SU-DHL-6 (cell line): Measurements from ENCODE around the gene OGDH.
"Not testable (repeated sequence)": the region's sequence is repeated elsewhere in the genome, so short reads cannot be mapped to it uniquely, and the experiment has no call there.

ENCODE experiments used
- H2AFZ ChIP-seq: fragments of 200-600 bp; sonication (generic); 2 replicates; pipeline ENCODE4 v1.6.1; 2014; ENCODE audit warnings: low read depth, mild to moderate bottlenecking, moderate library complexity, mixed read lengths, antibody characterized with exemption, low read length; ENCODE audit not compliant: severe bottlenecking
- H3F3A ChIP-seq: fragments of 200-600 bp; shearing (Covaris generic); 2 replicates; pipeline ENCODE4 v1.6.0; 2016; ENCODE audit warnings: antibody characterized with exemption, mild to moderate bottlenecking; ENCODE audit not compliant: insufficient read depth
- H3K27ac ChIP-seq: fragments of 200-600 bp; sonication (generic); 2 replicates; pipeline ENCODE4 v1.5.1; 2016; ENCODE audit warnings: low read depth, mild to moderate bottlenecking, low read length, moderate library complexity, mixed read lengths
- H3K27me3 ChIP-seq: fragments of 200-600 bp; sonication (generic), shearing (Covaris generic); 2 replicates; pipeline ENCODE4 v1.6.0; 2014; ENCODE audit warnings: mild to moderate bottlenecking, low read length
- H3K36me3 ChIP-seq: fragments of 200-600 bp; sonication (generic); 2 replicates; pipeline ENCODE4 v1.6.1; 2014; ENCODE audit warnings: mild to moderate bottlenecking, low read length, mixed read lengths
- H3K4me2 ChIP-seq: fragments of 300-600, 200-600 bp; shearing (Covaris generic), sonication (generic); 2 replicates; pipeline ENCODE4 v1.6.0; 2014; ENCODE audit warnings: low read length, low read depth, mild to moderate bottlenecking; ENCODE audit not compliant: poor library complexity, severe bottlenecking
- H3K4me3 ChIP-seq: fragments of 200-600 bp; sonication (generic); 2 replicates; pipeline ENCODE4 v1.5.1; 2014; ENCODE audit warnings: antibody characterized with exemption, low read length, mild to moderate bottlenecking, mixed read lengths; ENCODE audit not compliant: insufficient read depth, poor library complexity, severe bottlenecking
- H3K79me2 ChIP-seq: fragments of 200-600 bp; sonication (generic); 2 replicates; pipeline ENCODE4 v1.6.1; 2014; ENCODE audit warnings: mild to moderate bottlenecking, low read length, moderate library complexity; ENCODE audit not compliant: insufficient read depth
- H3K9ac ChIP-seq: fragments of 200-600 bp; sonication (generic); 2 replicates; pipeline ENCODE4 v1.7.0; 2014; ENCODE audit warnings: mild to moderate bottlenecking, low read length
- H3K9me2 ChIP-seq: fragments of 200-600 bp; sonication (generic); replicated peaks from 2 replicates; pipeline ENCODE4 v1.6.1; 2014; ENCODE audit warnings: low read length; ENCODE audit not compliant: insufficient read depth
- H3K9me3 ChIP-seq: fragments of 200-600 bp; sonication (generic); 2 replicates; pipeline ENCODE4 v1.6.1; 2014; ENCODE audit warnings: low read length, mixed read lengths; ENCODE audit not compliant: insufficient read depth
- H4K20me1 ChIP-seq: fragments of 200-600 bp; sonication (generic); 2 replicates; pipeline ENCODE4 v1.6.1; 2014; ENCODE audit warnings: low read depth, mild to moderate bottlenecking, antibody characterized with exemption, low read length, moderate library complexity, mixed read lengths
- CTCF ChIP-seq: fragments of 200-600 bp; sonication (generic); IDR thresholded peaks from one replicate; pipeline ENCODE4 v1.5.1; 2017; ENCODE audit warnings: antibody characterized with exemption, mild to moderate bottlenecking, low read length, moderate library complexity; ENCODE audit not compliant: insufficient read depth, poor library complexity, severe bottlenecking
- EZH2phosphoT487 ChIP-seq: fragments of 200-600 bp; sonication (generic), shearing (Covaris generic); conservative IDR thresholded peaks from 2 replicates; pipeline ENCODE4 v1.6.1; 2018; ENCODE audit warnings: mild to moderate bottlenecking, antibody characterized with exemption, low read length, moderate library complexity, mixed read lengths

The OGDH gene

DNA sequence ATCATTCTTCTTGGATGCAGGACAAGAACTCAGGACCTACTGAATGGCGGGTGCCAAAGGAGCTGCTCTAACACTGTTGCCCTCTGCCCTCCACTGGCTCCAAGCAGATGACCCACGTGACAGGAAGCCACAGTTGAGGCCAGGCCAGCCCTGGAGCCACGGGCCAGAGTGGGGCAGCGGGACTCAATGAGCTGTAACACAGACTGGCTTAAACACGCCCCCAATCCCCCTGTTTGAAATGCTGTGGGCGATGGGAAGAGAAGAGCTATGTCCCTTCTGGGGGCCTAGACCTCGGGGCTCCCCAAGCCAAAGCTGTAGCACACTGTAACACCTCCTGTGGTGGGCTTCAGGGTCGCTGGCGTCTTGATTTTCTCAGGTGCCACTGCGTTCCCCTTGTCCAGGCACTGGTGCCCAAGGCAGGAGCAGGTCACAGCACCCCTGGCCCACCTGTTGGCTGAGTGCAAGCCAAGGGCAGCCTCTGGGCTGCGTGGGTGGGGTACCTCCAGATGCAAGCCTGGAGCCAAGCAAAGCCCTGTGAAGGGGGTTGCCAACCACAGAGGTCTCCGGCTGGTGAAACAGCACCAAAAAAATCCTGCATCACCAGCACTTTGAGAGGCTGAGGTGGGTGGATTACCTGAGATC lies 123.6 kb downstream of the OGDH start:
- H3K9ac ChIP-seq, result no peak overlapping the region
- no peaks in the 10 kb centered on the region for H4K20me1 ChIP-seq
- TF ChIP-seq CTCF (no peak), EZH2phosphoT487 (no peak)
- H3K27me3 ChIP-seq, result no peaks in the 10 kb centered on the region
- no peaks in the 10 kb centered on the region for H3K9me3 ChIP-seq
- H3K4me2 ChIP-seq, result no peak overlapping the region
- H3K4me3 ChIP-seq, result no peak overlapping the region
- no peak overlapping the region for H2AFZ ChIP-seq
- H3K79me2 ChIP-seq, result no peaks in the 10 kb centered on the region
- no peaks in the 10 kb centered on the region for H3F3A ChIP-seq
- H3K36me3 ChIP-seq, result no peaks in the 10 kb centered on the region
- no peaks in the 10 kb centered on the region for H3K9me2 ChIP-seq
- H3K27ac ChIP-seq, result no peak overlapping the region

DNA sequence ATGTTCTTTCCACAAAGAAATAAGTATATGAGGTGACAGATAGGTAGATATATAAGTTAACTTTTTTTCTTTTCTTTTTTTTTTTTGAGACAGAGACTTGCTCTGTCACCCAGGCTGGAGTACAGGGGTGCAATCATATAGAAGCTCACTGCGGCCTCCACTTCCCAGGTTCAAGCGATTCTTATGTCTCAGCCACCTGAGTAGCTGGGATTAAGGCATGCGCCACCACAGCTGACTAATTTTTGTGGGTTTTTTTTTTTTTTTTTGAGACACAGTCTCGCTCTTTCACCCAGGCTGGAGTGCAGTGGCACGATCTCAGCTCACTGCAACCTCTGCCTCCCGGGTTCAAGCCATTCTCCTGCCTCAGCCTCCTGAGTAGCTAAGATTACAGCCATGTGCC lies 126.5 kb downstream of the OGDH start:
- H4K20me1 ChIP-seq, H3K79me2 ChIP-seq, H3K27me3 ChIP-seq, H2AFZ ChIP-seq, H3K27ac ChIP-seq, H3K4me3 ChIP-seq, H3K4me2 ChIP-seq, H3F3A ChIP-seq, H3K9ac ChIP-seq, H3K9me3 ChIP-seq, H3K9me2 ChIP-seq, H3K36me3 ChIP-seq: not testable (repeated sequence)

GRCh38 chr7:44733708-44734481 lies 127.5 kb downstream of the OGDH start:
- Histone ChIP-seq H2AFZ (no peak overlapping the region), H3F3A (no peaks in the 10 kb centered on the region), H3K27me3 (no peaks in the 10 kb centered on the region), H3K36me3 (no peaks in the 10 kb centered on the region), H3K4me3 (no peak overlapping the region), H3K4me2 (no peak overlapping the region), H4K20me1 (no peaks in the 10 kb centered on the region), H3K79me2 (no peaks in the 10 kb centered on the region), H3K9me3 (no peaks in the 10 kb centered on the region), H3K27ac (no peak overlapping the region), H3K9ac (no peak overlapping the region), H3K9me2 (no peaks in the 10 kb centered on the region)
- no peak for TF ChIP-seq CTCF

DNA sequence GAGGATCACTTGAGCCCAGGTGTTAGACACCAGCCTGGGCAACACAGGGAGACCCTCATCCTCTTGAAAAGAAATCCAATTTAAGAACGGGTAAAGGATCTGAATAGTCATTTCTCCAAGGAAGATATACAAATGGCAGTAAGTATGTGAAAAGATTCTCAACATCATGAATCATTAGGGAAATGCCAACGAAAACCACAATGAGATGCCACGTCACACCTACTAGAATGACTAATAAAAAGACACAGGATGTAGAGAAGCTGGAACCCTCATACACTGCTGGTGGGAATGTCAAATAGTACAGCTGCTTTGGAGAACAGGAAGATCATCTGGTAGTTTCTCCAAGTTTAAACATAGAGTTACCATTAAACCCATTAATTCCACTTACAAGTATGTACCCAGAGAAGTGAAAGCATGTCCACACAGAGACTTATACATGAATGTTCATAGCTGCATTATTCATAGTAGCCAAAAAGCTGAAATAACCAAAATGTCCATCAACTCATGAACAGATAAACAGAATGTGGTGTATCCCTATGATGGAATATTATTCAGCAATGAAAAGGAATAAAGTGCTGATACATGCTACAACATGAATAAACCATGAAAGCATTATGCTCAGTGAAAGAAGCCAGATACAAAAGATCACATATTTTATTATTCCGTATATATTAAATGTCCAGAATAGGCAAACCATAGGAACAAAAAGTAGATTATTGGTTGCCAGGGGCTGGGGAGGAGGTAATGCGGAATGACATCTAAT lies 129.2 kb downstream of the OGDH start:
- Histone ChIP-seq H3K9ac (no peak overlapping the region), H3K36me3 (no peaks in the 10 kb centered on the region), H3K4me3 (no peak overlapping the region), H3K79me2 (no peaks in the 10 kb centered on the region), H3K9me2 (no peaks in the 10 kb centered on the region), H3F3A (no peaks in the 10 kb centered on the region), H3K27me3 (no peaks in the 10 kb centered on the region), H3K9me3 (no peaks in the 10 kb centered on the region), H3K4me2 (no peak overlapping the region), H3K27ac (no peak overlapping the region), H2AFZ (no peak overlapping the region), H4K20me1 (no peaks in the 10 kb centered on the region)
- no peak for TF ChIP-seq EZH2phosphoT487
